CD1c-positive myeloid dendritic cell (primary cell): ENCODE measurements around the gene OTUD3.

Experiments
- DNase-seq: peaks from one replicate; pipeline ENCODE4 v3.0.0-alpha.2; 2016; ENCODE audit errors: extremely low spot score

The OTUD3 gene

DNA sequence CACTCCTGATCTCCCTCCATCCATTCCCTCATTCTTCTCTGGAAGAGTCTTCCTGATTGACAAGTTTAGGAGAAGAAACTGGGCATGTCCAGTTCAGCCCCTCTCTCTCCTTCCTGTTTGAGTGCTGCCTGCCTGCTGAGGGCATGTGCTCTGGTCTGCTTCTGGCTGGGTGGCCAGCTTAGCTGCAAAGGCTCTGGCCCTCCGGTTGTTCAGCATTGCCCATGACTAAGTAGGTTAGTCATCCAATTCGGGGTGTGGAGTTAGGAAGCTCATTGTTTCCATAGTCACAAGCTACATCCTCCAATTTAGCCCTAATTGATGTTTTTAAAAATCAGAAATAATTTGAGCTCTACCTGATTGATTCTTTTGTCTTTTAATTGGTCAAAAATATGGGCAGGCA is 66.8 kb downstream of the OTUD3 start:
- DNase-seq, result no peak

DNA sequence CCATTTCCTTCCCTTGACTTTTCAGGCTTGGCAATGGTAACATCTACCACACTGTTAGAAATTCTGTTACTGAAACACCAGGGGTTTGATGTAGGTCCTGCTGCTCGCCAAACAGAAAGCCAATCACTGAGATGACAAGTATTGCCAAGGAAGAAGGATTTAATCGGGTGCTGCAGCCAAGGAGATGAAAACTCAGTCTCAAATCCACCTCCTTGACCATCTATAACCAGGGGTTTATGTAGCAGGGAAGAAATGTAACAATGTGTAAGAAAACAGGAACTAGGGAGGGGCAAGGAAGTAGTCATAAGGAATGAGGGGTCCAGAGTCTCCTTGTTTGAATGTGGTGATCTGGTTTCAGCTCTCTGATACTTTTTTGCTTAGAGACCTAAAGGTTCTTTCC is 71.9 kb downstream of the OTUD3 start:
- no peak for DNase-seq

DNA sequence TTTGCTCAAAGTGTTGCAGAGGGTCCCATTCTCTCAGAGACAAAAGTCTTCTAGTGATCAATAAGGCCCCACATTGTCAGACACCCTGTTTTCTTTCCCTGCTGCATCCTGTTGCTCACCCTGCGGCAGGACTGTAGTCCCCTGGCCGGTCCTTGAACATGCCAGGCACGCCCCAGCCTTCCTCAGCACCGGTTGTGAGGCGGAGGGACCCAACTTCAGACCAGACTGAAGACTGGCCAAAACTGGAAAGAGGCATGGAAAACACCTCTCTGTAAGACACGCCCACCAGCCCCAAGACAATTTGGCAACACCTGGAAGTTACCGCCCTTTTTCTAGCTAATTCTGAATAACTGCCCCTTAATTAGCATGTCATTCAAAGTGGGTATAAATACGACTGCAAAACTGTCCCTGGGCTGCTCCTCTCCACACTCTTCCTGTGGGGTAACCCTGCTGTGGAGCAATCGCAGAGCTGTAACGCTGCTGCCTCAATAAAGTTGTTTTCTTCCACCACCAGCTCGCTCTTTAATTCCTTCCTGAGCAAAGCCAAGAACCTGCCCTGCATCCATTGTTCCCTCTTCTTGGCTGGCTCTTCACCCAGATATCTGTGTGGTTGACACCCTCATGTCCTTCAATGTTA is 73.5 kb downstream of the OTUD3 start:
- no peak for DNase-seq

DNA sequence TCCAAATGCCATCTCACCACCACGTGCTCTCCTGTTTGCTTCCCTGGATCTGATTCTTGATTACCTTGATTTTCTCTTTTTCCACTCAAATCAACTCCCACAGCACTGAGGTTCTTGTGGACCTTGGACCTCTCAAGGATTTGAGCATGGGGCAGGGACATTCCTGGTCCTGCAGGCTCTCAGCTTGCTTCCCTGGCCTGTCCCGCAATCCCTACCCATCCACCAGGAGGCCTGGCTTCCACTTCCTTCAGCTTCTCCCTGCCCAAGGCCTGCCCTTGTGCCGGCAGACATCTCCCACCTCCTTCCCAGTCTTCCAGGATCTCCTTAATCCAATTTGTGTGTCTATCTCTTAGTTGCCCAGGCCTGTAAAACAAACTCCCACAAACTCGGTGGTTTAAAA is 75.6 kb downstream of the OTUD3 start:
- DNase-seq, result no peak

DNA sequence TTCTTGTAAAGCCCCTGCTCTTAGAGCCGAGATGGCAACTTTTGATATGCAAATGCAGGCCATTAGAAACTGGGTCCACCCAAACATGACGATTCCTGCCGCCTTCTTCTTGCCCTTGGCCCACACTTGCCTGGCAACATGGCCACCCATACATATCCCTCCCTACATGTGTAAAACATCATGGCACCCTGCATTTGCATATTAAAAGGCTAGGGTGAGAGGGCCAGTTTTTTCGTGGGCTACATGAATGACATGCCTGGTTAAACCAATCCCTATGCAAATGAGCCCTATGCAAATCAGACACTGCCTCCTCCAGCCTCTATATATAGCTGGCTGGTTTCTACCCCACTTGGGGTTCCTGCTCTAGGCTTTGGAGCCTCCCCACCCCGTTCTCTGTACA is 78.4 kb downstream of the OTUD3 start:
- DNase-seq, result no peak
